HG03469 (cell line): ENCODE data around the gene ATG7.

Source experiments
- ATAC-seq: cut with Tn5 transposase; IDR thresholded peaks from one replicate; pipeline ENCODE4 v1.9.1; 2021; ENCODE audit warnings: mild to moderate bottlenecking, moderate library complexity, moderate number of reproducible peaks; ENCODE audit not compliant: unreplicated experiment

The ATG7 gene

DNA sequence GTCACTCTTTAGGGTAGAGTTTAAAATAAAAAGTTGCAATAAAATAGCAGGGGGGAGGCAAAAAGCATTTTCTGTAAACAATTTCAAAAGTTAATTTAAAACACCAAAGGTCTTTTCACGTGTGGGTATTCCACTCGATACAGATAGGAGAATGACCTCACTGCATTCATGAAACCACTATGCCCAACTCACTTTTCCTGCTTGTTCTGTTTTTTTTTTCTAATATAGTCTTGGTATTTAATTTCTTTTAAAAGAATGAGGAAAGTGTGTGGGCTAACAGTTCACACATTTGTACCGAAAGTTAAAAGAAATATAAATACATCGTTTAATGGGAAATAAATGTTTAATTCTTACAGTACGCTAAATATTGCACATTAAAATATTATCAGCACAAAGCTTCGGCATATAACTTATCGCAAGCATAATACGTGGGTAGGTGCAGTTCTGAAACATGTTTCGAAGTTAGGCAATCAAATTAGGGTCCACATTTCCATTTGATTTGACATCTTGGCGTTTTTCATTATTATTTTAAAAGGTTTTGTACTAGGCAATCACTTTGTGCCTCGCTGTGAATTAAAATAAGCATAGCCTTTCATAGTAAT, 330.1 kb downstream of the ATG7 start:
- no peak for ATAC-seq

DNA sequence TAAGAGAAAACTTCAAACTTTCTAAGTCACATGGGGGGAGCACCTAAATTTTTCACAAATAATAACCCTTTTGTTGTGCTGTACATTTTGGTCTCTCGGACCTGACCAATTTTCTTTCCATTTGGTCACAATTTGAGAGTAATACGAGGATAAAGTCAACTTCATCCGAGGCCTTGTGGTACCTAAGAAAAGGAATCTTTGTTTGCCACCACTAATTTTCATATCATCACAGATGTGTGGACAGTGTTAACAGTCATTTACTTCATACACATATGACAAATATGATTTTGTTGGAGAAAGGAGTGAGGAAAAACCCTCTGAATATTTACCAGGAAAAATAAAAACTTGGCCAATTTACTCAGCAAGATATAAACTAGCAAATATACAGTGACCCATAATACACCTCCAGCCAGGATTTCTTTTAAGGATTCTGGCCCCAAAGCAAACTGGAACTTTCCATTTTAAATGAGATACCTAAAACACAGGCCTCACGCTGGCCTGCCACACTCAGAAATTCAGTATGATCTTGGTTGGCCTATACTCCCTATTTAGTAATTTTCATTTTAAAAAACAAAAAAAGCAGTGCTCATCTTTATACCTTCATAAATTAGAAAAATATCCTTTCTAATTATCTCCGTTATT, 330.8 kb downstream of the ATG7 start:
- ATAC-seq, result no peak

- no peak for ATAC-seq
Measured at GRCh38 chr3:11603628-11604027, 331.4 kb downstream of the ATG7 start.

DNA sequence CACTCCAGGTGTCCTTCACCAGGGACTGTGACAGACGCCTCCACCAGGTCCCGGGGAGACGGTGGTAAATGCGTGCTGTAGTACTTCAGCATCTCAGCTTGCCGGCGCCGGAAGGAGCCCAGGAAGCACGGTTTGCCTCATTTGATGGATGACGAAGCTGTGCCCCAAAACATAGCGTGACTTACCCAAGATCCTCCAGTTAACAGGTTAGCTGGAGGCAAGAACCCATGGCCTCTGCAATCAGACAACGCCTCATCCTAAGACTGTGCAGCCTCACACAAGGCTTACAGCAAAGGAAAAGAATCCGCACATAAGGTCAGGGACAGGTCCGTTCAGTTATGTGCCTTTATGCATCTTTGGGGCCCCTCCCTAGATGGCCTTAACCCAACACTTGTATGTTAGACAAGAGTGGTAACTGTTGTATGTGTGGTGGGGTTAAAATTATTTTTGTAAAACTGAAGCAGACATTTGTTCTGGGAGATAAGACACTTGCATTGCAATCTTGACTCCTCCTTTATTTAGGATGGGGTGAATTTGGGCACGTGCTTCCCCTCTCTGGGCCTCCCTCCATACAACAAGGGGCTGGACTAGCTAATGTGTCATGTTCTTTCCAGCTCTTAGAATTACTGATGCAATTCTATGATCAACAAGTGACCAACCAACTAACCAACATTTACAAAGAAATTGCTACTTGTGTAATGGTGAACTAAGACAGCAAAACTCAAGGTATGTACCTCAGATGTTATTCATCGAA, 332.1 kb downstream of the ATG7 start:
- ATAC-seq, result no peak

DNA sequence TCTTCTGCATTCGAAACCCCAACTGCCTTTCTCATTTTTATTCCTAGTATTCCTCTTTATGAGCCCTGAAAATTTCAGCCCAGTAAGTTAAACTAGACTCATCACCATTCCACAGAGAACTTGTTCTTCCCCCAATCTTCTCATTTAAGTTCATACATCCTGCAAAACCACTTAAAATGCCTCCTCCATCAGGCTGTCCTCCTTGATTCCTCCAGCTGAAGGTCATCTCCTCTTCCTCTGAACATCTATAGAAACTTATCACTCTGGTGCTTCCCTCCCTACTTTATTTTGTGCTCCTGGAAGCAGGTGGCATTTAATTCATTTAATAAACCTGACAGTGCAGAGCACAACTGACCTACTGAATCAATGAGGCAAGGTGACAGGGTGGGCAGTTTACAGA, 333.2 kb downstream of the ATG7 start:
- no peak for ATAC-seq

- ATAC-seq, result no peak
Measured at GRCh38 chr3:11606090-11606784, 334.0 kb downstream of the ATG7 start.

DNA sequence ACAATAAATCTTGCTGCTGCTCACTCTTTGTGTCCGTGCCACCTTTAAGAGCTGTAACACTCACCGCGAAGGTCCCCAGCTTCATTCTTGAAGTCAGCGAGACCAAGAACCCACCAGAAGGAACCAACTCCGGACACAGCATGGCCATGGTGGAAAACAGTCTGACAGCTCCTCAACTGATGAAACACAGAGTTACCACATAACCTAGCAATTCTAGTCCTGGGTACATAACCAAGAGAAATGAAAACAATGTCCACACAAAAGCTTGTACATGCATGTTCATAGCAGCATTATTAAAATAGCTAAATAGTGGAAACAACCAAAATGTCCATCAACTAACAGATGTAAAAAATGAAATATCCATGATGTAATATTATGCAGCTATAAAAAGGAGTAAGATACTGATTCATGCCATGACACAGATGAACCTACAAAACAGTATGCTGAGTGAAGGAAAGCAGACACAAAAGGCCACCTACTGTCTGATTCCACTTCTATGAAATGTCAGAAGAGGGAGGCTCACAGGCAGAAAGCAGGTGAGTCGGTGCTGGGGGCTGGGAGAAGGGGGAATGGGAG, 334.8 kb downstream of the ATG7 start:
- no peak for ATAC-seq
